HL-60 (cell line): Measurements from ENCODE around the gene KIFC3.

Experiments
- POLR2AphosphoS5 ChIP-seq: IDR thresholded peaks from 2 replicates; pipeline ENCODE4 v1.6.1; 2012; ENCODE audit warnings: low read depth
- TF ChIP-seq, protein P1 (sequence below): IDR thresholded peaks from one replicate; pipeline ENCODE4 v1.5.1; 2011; ENCODE audit warnings: low read length, control low read depth, inconsistent platforms; ENCODE audit not compliant: insufficient read depth
- TF ChIP-seq, protein P2 (sequence below): IDR thresholded peaks from 2 replicates; pipeline ENCODE4 v1.6.1; 2012; ENCODE audit warnings: low read depth; ENCODE audit not compliant: insufficient replicate concordance

DNA sequence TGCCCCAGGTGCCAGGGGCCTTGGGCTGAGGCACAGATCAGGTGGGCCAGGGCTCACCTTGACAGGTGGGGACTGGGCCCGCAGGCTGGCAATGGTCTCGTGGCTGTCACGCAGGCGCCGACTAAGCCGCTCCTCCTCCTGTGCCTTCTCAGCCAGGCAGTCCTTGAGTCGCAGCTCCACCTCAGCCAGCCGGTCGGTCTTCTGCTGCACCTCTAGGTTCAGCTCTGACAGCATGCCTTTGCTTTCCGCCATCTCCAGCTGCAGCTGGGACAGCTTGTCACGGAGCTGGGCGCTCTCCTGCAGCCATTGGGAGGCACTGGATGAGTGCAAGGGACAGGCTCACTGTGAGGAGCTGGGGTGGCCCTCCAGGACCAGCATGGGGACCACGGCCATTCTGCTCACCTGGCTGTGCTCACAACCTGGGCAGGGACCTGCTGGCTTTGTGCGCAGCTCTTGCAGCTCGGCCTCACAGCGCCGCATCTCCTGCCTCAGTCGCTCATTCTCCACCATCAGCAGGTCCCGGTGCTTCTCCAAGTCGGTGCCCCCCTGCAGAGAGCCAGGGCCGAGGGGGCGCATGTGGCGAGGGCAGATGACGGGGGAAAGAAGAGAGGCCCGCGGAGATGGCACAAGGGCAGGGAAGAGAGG lies 31.0 kb downstream of the KIFC3 start:
- TF ChIP-seq, protein P1, sequence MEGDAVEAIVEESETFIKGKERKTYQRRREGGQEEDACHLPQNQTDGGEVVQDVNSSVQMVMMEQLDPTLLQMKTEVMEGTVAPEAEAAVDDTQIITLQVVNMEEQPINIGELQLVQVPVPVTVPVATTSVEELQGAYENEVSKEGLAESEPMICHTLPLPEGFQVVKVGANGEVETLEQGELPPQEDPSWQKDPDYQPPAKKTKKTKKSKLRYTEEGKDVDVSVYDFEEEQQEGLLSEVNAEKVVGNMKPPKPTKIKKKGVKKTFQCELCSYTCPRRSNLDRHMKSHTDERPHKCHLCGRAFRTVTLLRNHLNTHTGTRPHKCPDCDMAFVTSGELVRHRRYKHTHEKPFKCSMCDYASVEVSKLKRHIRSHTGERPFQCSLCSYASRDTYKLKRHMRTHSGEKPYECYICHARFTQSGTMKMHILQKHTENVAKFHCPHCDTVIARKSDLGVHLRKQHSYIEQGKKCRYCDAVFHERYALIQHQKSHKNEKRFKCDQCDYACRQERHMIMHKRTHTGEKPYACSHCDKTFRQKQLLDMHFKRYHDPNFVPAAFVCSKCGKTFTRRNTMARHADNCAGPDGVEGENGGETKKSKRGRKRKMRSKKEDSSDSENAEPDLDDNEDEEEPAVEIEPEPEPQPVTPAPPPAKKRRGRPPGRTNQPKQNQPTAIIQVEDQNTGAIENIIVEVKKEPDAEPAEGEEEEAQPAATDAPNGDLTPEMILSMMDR, result no peak
- no peak for TF ChIP-seq POLR2AphosphoS5
- TF ChIP-seq, protein P2, sequence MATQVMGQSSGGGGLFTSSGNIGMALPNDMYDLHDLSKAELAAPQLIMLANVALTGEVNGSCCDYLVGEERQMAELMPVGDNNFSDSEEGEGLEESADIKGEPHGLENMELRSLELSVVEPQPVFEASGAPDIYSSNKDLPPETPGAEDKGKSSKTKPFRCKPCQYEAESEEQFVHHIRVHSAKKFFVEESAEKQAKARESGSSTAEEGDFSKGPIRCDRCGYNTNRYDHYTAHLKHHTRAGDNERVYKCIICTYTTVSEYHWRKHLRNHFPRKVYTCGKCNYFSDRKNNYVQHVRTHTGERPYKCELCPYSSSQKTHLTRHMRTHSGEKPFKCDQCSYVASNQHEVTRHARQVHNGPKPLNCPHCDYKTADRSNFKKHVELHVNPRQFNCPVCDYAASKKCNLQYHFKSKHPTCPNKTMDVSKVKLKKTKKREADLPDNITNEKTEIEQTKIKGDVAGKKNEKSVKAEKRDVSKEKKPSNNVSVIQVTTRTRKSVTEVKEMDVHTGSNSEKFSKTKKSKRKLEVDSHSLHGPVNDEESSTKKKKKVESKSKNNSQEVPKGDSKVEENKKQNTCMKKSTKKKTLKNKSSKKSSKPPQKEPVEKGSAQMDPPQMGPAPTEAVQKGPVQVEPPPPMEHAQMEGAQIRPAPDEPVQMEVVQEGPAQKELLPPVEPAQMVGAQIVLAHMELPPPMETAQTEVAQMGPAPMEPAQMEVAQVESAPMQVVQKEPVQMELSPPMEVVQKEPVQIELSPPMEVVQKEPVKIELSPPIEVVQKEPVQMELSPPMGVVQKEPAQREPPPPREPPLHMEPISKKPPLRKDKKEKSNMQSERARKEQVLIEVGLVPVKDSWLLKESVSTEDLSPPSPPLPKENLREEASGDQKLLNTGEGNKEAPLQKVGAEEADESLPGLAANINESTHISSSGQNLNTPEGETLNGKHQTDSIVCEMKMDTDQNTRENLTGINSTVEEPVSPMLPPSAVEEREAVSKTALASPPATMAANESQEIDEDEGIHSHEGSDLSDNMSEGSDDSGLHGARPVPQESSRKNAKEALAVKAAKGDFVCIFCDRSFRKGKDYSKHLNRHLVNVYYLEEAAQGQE, result no peak
